ENCODE results near the gene HIVEP1. TPM values are rescaled to one million over a fixed set of nuclear protein-coding genes. Genes with fewer than 3 reads are reported as not detected.

HIVEP1 gene
- total RNA-seq, 1 donor from 2014 or later, result 21.5 TPM

GRCh38 chr6:12026120-12026519 is 14.0 kb downstream of the HIVEP1 start:
- Mint-ChIP-seq H3K27me3 (ENCODE audit: low read depth) (no peaks in the 10 kb centered on the region), H3K4me3 (no peak overlapping the region), H3K36me3 (ENCODE audit: low read depth) (peaks cover 43% of the 10 kb centered on the region), H3K4me1 (no peaks in the 10 kb centered on the region), H3K9me3 (peaks cover 4% of the 10 kb centered on the region), H3K27ac (ENCODE audit: unreplicated experiment) (no peak overlapping the region)
- TF ChIP-seq, protein P1, sequence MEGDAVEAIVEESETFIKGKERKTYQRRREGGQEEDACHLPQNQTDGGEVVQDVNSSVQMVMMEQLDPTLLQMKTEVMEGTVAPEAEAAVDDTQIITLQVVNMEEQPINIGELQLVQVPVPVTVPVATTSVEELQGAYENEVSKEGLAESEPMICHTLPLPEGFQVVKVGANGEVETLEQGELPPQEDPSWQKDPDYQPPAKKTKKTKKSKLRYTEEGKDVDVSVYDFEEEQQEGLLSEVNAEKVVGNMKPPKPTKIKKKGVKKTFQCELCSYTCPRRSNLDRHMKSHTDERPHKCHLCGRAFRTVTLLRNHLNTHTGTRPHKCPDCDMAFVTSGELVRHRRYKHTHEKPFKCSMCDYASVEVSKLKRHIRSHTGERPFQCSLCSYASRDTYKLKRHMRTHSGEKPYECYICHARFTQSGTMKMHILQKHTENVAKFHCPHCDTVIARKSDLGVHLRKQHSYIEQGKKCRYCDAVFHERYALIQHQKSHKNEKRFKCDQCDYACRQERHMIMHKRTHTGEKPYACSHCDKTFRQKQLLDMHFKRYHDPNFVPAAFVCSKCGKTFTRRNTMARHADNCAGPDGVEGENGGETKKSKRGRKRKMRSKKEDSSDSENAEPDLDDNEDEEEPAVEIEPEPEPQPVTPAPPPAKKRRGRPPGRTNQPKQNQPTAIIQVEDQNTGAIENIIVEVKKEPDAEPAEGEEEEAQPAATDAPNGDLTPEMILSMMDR (conservative IDR thresholded peaks at IDR 0.05), result no peak
- no peak for DNase-seq (ENCODE audit: low read depth, low spot score)

- Mint-ChIP-seq H3K4me3 (no peak overlapping the region), H3K27me3 (ENCODE audit: low read depth) (no peaks in the 10 kb centered on the region), H3K9me3 (peaks cover 4% of the 10 kb centered on the region), H3K27ac (ENCODE audit: unreplicated experiment) (no peak overlapping the region), H3K36me3 (ENCODE audit: low read depth) (peaks cover 43% of the 10 kb centered on the region), H3K4me1 (no peaks in the 10 kb centered on the region)
- TF ChIP-seq, protein P1 (conservative IDR thresholded peaks at IDR 0.05), result no peak
- no peak for DNase-seq (ENCODE audit: low read depth, low spot score)
Observed at GRCh38 chr6:12026833-12027232, 14.7 kb downstream of the HIVEP1 start.

- H3K36me3 Mint-ChIP-seq (ENCODE audit: low read depth), result peaks cover 46% of the 10 kb centered on the region
- H3K27ac Mint-ChIP-seq (ENCODE audit: unreplicated experiment), result no peak overlapping the region
- no peaks in the 10 kb centered on the region for H3K27me3 Mint-ChIP-seq (ENCODE audit: low read depth)
- TF ChIP-seq, protein P1 (conservative IDR thresholded peaks at IDR 0.05), result no peak
- peaks cover 4% of the 10 kb centered on the region for H3K9me3 Mint-ChIP-seq
- H3K4me3 Mint-ChIP-seq, result no peak overlapping the region
- DNase-seq (ENCODE audit: low read depth, low spot score), result no peak
- peaks cover 6% of the 10 kb centered on the region for H3K4me1 Mint-ChIP-seq
Observed at GRCh38 chr6:12028213-12028612, 16.1 kb downstream of the HIVEP1 start.

GRCh38 chr6:12029979-12030737 is 18.0 kb downstream of the HIVEP1 start:
- Mint-ChIP-seq H3K36me3 (ENCODE audit: low read depth) (peaks cover 41% of the 10 kb centered on the region), H3K4me1 (peaks cover 14% of the 10 kb centered on the region), H3K4me3 (no peak overlapping the region), H3K27me3 (ENCODE audit: low read depth) (no peaks in the 10 kb centered on the region), H3K9me3 (peaks cover 4% of the 10 kb centered on the region), H3K27ac (ENCODE audit: unreplicated experiment) (peak overlapping the region; percentile 33)
- TF ChIP-seq, protein P1 (conservative IDR thresholded peaks at IDR 0.05), result no peak
- no peak for DNase-seq (ENCODE audit: low read depth, low spot score)

DNA sequence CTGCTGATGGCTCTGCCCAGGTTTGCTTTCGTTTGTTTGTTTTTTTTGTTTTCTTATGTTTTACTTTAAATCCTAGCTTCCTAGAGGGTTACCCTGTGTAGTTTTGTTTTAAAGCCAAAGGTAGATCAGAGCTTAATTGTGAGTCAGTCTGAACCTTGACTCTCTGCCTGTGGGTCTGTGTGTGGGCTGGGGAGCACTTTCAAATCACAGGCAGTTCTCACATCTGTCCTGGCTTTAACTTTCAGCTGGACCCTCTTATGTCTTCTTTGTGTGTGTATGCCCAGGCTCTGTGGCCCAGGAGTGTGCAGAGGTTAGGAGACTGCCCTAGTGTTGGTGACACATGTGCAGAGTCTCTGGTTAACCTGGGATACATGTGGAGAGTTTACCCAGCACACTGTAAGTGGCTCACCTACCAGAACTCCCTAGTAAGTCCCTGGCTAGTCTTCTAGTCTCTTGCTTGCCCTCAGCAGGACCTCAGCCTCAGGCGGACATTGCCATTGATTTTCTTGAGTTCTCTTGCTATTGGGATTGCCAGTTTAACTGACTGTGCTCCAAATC is 19.0 kb downstream of the HIVEP1 start:
- Mint-ChIP-seq H3K4me1 (peaks cover 14% of the 10 kb centered on the region), H3K4me3 (no peak overlapping the region), H3K27me3 (ENCODE audit: low read depth) (no peaks in the 10 kb centered on the region), H3K9me3 (peaks cover 4% of the 10 kb centered on the region), H3K27ac (ENCODE audit: unreplicated experiment) (no peak overlapping the region), H3K36me3 (ENCODE audit: low read depth) (peaks cover 39% of the 10 kb centered on the region)
- no peak for DNase-seq (ENCODE audit: low read depth, low spot score)
- TF ChIP-seq, protein P1 (conservative IDR thresholded peaks at IDR 0.05), result no peak

All from neural crest cell (in vitro differentiated cells).